Neuron (in vitro differentiated cells): ENCODE data around the gene MTHFD1L.
"Not testable (repeated sequence)": the region's sequence is repeated elsewhere in the genome, so short reads cannot be mapped to it uniquely, and the experiment has no call there.

Experiments used
- H2AFZ ChIP-seq: one replicate; pipeline ENCODE4 v1.6.1; 2013; ENCODE audit warnings: low read depth, mild to moderate bottlenecking, inconsistent platforms, low read length, moderate library complexity
- H3K27me3 ChIP-seq: one replicate; pipeline ENCODE4 v1.6.1; 2013; ENCODE audit warnings: low read length; ENCODE audit not compliant: insufficient read depth
- H3K36me3 ChIP-seq: one replicate; pipeline ENCODE4 v1.6.1; 2013; ENCODE audit warnings: low read length; ENCODE audit not compliant: insufficient read depth
- H3K4me1 ChIP-seq: one replicate; pipeline ENCODE4 v1.6.1; 2013; ENCODE audit warnings: low read length; ENCODE audit not compliant: insufficient read depth
- H3K4me3 ChIP-seq: 2 replicates; pipeline ENCODE4 v1.5.1; 2013; ENCODE audit warnings: mild to moderate bottlenecking, low read length, moderate library complexity
- H3K9me3 ChIP-seq: one replicate; pipeline ENCODE4 v1.6.1; 2013; ENCODE audit warnings: low read length

The MTHFD1L gene

DNA sequence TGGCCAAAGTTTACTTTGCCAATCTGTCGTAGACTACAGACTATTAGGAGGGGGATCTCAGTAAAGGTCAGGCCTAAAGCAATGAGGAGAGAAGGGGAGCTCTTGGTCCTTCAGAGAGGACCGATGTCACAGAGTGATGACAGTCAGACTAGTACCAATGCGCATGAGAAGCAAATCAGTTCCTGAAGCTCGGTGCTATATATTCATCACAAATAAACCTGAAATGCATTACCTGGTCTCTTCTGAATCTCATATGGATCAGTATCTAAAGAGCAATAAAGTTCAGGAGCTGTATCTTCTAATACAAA lies 260.9 kb downstream of the MTHFD1L start:
- not testable (repeated sequence) for H3K27me3 ChIP-seq, H2AFZ ChIP-seq, H3K4me1 ChIP-seq, H3K9me3 ChIP-seq, H3K36me3 ChIP-seq, H3K4me3 ChIP-seq

DNA sequence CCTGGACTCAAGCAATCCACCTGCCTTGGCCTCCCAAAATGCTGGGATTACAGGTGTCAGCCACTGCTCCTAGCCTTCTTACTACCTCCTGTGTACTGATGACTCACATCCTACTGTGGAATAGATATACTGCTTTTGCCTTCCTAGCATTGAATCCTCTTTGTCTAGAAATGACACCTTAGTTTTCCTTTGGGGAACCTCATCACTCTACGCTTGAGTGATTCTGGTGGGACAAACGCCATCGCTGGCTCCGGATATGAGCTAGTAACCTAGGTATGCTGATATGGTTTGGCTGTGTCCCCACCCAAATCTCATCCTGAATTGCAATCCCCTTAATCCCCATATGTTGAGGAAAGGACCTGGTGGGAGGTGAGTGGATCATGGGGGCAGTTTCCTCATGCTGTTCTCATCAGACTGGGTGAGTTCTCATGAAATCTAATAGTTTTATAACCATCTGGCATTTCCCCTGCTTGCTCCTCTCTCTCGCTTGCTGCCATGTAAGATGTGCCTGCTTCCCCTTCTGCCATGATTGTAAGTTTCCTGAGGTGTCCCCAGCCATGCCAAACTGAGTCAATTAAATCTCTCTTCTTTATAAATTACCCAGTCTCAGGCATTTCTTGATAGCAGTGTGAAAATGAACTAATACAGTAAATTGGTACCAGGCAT lies 261.8 kb downstream of the MTHFD1L start:
- not testable (repeated sequence) for H2AFZ ChIP-seq, H3K4me1 ChIP-seq, H3K36me3 ChIP-seq, H3K4me3 ChIP-seq, H3K27me3 ChIP-seq, H3K9me3 ChIP-seq

DNA sequence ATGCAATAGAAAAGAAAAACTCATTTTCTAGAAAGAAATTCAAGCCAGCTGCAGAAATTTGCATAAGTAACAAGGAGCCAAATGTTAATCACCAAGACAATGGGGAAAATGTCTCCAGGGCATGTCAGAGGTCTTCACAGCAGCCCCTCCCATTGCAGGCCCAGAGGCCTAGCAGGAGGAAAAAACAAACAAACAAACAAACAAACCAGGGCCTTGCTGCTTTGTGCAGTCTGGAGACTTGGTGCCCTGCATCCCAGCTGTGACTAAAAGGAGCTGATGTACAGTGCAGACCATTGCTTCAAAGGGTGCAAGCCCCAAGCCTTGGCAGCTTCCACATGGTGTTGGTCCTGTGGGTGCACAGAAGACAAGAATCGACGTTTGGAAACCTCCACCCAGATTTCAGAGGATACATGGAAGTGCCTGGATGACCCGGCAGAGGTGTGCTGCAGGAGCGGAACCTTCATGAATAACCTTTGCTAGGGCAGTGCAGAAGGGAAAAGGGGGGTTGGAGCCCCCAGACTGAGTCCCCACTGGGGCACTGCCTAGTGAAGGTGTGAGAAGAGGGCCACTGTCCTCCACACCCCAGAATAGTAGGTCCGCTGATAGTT lies 263.4 kb downstream of the MTHFD1L start:
- peaks cover 2% of the 10 kb centered on the region for H3K9me3 ChIP-seq
- no peaks in the 10 kb centered on the region for H3K4me1 ChIP-seq

DNA sequence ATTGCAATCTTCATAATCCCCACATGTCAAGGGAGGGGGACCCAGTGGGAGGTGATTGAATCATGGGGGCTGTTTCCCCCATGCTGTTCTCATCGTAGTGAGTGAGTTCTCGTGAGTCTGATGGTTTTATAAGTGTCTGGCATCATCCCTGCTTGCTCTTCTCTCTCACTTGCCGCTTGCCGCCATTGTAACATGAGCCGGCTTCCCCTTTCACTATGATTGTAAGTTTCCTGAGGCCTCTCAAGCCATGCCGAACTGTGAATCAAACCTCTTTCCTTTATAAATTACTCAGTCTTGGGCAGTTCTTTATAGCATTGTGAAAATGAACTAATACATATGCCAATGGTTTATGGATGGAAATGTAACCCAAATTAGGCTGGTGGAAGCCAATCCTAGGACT lies 264.8 kb downstream of the MTHFD1L start:
- Histone ChIP-seq H3K4me3 (no peak overlapping the region), H3K4me1 (no peaks in the 10 kb centered on the region), H3K27me3 (no peaks in the 10 kb centered on the region), H3K36me3 (no peaks in the 10 kb centered on the region), H2AFZ (no peak overlapping the region), H3K9me3 (peaks cover 2% of the 10 kb centered on the region)

More for the DNA sequence above, 263.4 kb downstream of the MTHFD1L start:
- Histone ChIP-seq H3K27me3 (no peaks in the 10 kb centered on the region), H3K36me3 (no peaks in the 10 kb centered on the region), H3K4me3 (no peak overlapping the region), H2AFZ (no peak overlapping the region)

DNA sequence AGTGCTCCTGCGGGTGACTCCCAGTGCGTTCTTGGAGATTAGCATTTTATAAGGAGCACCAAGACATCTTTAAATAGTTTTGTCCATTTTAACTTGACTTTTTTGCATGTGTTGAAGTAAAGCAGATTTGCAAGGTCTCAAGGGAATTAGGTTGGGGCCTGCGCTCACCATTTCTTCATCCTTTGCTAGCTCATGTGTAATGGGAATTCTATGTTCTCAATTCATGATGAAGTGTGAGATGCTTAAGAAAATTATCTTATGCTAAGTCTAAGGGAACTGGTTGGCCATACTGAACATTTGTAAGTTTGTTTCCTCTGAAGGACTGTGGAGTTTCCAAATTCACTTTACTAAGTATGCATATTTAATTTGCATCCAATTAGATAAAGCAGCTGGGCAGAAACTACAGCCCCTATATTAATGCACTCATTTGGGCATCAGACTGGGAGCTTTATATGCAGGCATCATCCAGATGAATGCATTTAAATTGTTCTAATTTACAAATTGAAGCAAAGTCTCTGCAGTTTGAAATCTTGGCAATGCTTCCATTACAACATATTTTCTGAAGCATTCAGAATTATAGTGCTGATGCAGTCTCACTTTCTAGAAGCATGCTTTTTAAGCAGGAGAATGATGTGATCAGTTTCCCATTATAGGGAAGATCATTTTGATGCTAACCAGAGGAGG lies 266.0 kb downstream of the MTHFD1L start:
- no peaks in the 10 kb centered on the region for H3K27me3 ChIP-seq
- H3K4me1 ChIP-seq: peaks cover 5% of the 10 kb centered on the region
- H3K36me3 ChIP-seq: no peaks in the 10 kb centered on the region
- H3K9me3 ChIP-seq: peaks cover 2% of the 10 kb centered on the region
- H2AFZ ChIP-seq: no peak overlapping the region
- H3K4me3 ChIP-seq: no peak overlapping the region

DNA sequence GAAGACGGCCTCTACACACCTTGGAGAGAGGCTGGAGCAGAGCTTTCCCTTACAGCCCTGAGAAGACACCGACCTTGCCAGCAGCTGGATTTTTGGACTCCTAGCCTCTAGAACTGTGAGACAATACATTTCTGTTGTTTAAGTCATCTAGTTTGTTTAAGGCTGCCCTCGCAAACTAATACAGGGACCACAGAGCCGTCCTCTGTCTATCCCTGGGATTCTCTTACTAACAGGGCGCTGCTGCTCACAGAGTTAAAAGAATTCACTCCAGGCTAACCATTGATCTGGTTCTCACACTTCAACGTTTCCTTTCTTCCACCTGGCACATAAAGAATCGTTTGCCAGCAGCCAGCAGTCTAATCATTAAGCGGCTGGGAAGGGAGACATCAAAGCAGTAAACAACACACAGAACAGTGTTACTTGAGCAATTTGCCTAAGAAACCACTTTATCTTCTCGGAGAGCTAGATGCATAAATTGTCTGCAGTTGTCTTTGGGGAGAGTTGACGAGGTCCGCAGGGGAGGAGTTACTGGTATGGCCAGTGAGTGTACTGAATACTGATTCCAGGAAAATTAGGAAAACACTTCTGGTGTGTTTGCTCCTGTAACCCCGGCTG lies 270.7 kb downstream of the MTHFD1L start:
- H2AFZ ChIP-seq: peak overlapping the region; percentile 31
- H3K9me3 ChIP-seq: peaks cover 2% of the 10 kb centered on the region
- H3K4me1 ChIP-seq: peaks cover 9% of the 10 kb centered on the region
- no peaks in the 10 kb centered on the region for H3K36me3 ChIP-seq
- H3K4me3 ChIP-seq: peak overlapping the region; percentile 10
- H3K27me3 ChIP-seq: no peaks in the 10 kb centered on the region

DNA sequence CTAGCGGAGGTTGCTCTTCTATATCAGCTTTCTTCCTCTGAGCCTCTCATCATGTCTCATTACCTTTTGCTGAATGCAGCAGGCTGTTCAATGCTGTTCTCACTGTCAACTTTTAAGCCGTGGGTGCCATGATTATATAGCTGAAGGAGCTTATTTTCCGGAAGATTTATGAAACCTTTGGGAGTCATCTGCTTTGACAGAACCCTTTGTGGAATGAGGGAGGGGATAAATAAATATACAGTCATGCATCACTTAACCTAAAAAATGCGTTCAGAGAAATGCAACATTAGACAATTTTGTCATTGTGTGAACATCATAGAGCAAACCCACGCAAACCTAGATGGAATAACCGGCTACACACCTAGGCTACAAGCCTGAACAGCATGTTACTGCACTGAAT lies 272.0 kb downstream of the MTHFD1L start:
- Histone ChIP-seq H2AFZ (no peak overlapping the region), H3K27me3 (no peaks in the 10 kb centered on the region), H3K36me3 (no peaks in the 10 kb centered on the region), H3K9me3 (peaks cover under 1% of the 10 kb centered on the region), H3K4me1 (peaks cover 9% of the 10 kb centered on the region), H3K4me3 (no peak overlapping the region)

DNA sequence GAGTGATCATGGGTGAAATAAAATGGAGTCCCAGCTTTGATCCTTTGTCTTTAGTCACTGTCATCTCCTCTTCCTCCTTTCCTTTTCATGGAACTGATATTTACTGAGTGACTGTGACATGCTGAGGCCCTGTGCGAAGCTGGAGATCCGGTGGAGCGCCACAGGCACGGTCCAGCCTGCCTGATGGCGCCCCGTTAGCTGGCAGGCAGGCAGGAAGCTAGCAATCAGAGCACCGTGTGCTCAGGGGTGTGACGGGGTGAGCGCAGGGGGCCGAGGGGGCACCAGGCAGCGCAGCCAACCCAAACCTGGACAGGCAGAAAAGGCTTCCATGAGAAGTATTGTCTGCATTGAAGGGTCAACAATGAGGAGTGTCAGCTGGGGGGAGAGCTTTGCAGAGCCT lies 274.0 kb downstream of the MTHFD1L start:
- H3K9me3 ChIP-seq: no peaks in the 10 kb centered on the region
- peaks cover 12% of the 10 kb centered on the region for H3K4me1 ChIP-seq
- no peak overlapping the region for H2AFZ ChIP-seq
- H3K4me3 ChIP-seq: no peak overlapping the region
- no peaks in the 10 kb centered on the region for H3K36me3 ChIP-seq
- H3K27me3 ChIP-seq: no peaks in the 10 kb centered on the region

DNA sequence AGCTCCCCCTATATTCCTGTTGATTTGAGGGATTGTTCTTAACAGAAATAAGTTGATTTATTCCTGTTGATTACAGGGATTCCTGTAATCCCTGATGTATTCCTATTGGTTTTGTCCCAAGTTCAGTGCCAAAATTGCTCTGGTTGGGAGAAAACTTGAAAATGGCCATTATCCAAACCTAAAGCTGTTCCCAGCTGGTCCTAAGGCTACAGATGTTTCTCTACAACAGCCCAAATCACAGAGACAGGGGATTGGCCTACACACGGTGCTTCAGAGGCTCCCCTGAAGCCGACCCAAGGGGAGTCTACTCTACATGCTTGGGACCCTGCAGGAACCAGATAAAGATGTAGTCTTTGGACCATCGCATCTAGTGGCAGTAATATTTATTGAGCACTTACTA lies 275.3 kb downstream of the MTHFD1L start:
- H3K9me3 ChIP-seq: no peaks in the 10 kb centered on the region
- no peak overlapping the region for H3K4me3 ChIP-seq
- H2AFZ ChIP-seq: no peak overlapping the region
- H3K27me3 ChIP-seq: no peaks in the 10 kb centered on the region
- peaks cover 12% of the 10 kb centered on the region for H3K4me1 ChIP-seq
- no peaks in the 10 kb centered on the region for H3K36me3 ChIP-seq

DNA sequence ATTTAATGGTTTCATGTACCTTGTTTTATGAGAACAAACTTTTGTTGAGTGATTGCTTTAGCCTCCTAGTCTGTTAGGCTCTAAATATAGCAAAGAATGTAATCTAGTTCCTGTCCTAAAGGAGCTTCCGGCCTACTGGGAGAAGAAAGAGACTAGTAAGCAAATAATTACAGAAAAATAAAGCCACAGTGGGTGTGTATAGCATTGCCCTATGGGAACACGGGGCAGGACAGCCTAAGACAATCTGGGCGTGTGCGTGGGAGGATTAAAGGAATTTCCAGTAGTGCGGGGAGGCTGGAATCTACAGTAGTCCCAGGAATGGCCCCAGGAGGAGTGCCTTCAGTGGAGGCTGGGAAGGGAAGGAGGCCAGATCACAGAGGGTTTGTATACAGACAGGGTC lies 276.2 kb downstream of the MTHFD1L start:
- Histone ChIP-seq H3K4me3 (no peak overlapping the region), H3K9me3 (no peaks in the 10 kb centered on the region), H3K4me1 (peaks cover 5% of the 10 kb centered on the region), H3K27me3 (no peaks in the 10 kb centered on the region), H2AFZ (no peak overlapping the region), H3K36me3 (no peaks in the 10 kb centered on the region)

DNA sequence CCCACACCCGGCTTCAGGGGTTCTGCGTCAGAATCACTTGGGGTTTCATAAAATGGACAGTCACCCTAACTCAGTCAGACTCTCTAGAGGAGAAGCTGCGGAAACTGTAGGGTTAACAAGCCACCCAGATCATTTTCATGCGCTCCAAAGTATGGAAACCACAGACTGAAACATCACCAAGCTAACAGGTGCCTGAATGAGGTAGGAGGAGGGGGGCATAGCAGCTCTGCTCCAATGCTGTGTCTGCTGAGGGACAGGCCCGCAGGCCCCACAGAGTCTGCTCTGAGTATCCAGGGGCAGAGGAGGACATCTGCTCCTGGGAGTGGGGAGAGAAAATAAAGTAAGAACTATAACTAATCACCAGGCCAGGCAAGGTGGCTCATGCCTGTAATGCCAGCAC lies 277.2 kb downstream of the MTHFD1L start:
- Histone ChIP-seq H3K9me3 (no peaks in the 10 kb centered on the region), H3K4me1 (peaks cover 3% of the 10 kb centered on the region), H3K36me3 (no peaks in the 10 kb centered on the region), H3K27me3 (no peaks in the 10 kb centered on the region), H2AFZ (no peak overlapping the region), H3K4me3 (no peak overlapping the region)

DNA sequence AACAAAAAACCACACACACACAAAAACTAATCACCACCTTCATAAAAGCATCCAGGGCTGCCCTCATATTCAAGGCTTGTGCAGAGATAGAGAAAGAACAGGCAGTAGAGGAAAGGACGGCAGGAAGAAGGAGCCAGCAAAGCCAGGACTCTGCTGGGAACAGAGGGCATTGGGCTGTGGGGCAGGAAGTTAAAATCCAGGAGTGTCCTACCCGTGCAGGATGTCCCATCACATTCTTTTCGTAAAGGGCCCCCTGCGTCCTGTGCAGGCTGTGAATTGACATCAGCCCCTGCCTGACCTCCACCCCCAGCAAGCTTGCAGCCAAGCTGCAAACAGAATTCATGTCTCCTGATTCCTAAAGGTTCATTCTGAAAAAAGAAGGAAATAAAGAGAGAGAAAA lies 277.8 kb downstream of the MTHFD1L start:
- peaks cover 3% of the 10 kb centered on the region for H3K4me1 ChIP-seq
- H2AFZ ChIP-seq: no peak overlapping the region
- H3K36me3 ChIP-seq: no peaks in the 10 kb centered on the region
- H3K4me3 ChIP-seq: no peak overlapping the region
- H3K9me3 ChIP-seq: no peaks in the 10 kb centered on the region
- H3K27me3 ChIP-seq: no peaks in the 10 kb centered on the region

DNA sequence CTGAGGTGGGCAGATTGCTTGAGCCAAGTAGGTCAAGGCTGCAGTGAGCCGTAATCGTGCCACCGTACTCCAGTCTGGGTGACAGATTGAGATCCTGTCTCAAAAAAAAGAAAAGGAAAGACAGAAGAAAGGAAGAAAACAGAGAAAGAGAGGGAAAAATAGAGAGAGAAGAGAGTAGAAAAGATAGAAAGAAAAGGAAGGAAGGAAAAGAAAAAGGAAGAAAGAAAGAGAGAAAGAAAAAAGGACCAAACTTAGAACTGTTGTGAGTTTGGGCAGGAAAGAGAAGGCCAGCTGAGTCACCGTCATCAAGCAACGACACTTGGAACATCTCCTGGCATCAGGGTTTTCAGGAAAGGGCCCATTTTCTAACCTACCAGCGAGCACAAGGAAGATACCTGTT lies 278.3 kb downstream of the MTHFD1L start:
- no peak overlapping the region for H2AFZ ChIP-seq
- H3K27me3 ChIP-seq: no peaks in the 10 kb centered on the region
- no peaks in the 10 kb centered on the region for H3K9me3 ChIP-seq
- H3K4me3 ChIP-seq: no peak overlapping the region
- H3K36me3 ChIP-seq: no peaks in the 10 kb centered on the region
- H3K4me1 ChIP-seq: peaks cover 3% of the 10 kb centered on the region
